SK-N-SH (cell line): ENCODE data around the gene DIS3L2.

ENCODE experiments used
- CTCF ChIP-seq: fragments of 200-600 bp; sonication (generic); IDR thresholded peaks from 2 replicates; pipeline ENCODE4 v1.6.1; 2017; ENCODE audit warnings: antibody characterized with exemption, mild to moderate bottlenecking, moderate library complexity
- FOXM1 ChIP-seq: IDR thresholded peaks from 2 replicates; pipeline ENCODE4 v1.4.0; 2012; ENCODE audit warnings: low read depth, mild to moderate bottlenecking

GRCh38 chr2:232142502-232142901 is 181.0 kb downstream of the DIS3L2 start:
- TF ChIP-seq CTCF, result no peak
- TF ChIP-seq FOXM1, result no peak
